Prostate gland (tissue), 2 donors: ENCODE data around the gene IER3.

ENCODE experiments used
- CTCF ChIP-seq, 4 experiments: fragments of 200-600 bp in 2 of 4; fragments of 450-650 bp in 2 of 4; sonication (generic) in 2 of 4; IDR thresholded peaks; 1 replicate in 3 of 4; 2 replicates in 1 of 4; pipeline ENCODE4 v1.5.1; 2016 to 2019; ENCODE audit warnings: antibody characterized with exemption in 4 of 4, mild to moderate bottlenecking in 2 of 4, moderate library complexity in 2 of 4
- POLR2A ChIP-seq: fragments of 450-650 bp; IDR thresholded peaks from one replicate; pipeline ENCODE4 v1.6.1; 2016; ENCODE audit warnings: antibody characterized with exemption, mild to moderate bottlenecking

GRCh38 chr6:30750379-30750668 lies 6.0 kb upstream of the IER3 start:
- TF ChIP-seq CTCF (IDR thresholded peaks at IDR 0.05) = no peak
- TF ChIP-seq POLR2A = no peak
